ENCODE data around the gene TXNDC11. TPM values are rescaled to one million over a fixed set of nuclear protein-coding genes. Genes with fewer than 3 reads are reported as not detected.

The TXNDC11 gene
- total and polyA plus RNA-seq, 10 of the 15 experiments (the other 5 are each of a cell fraction or from before 2014, with no cell fraction given) = 1.7 to 86.7 (median 54.4) TPM

- no peak for ATAC-seq
Measured at GRCh38 chr16:11658896-11659708, 83.6 kb downstream of the TXNDC11 start.

DNA sequence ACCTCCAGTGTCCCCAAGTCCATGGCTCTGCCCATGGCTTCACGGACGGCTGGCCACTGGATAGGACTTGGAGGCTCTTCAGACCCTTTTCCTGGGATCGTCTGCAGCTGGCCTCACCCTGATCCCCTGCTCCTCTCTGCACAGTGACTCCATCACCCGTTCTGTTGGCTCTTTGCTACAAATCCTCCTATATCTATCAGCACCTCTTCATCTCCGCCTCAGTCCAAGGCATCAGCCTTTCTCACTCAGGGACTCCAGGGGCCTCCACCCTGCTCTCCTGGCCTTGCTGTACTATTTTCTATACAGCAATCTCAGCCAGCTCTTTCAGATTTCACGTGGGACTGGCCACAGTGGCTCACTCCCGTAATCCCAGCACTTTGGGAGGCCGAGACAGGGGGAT is 85.1 kb downstream of the TXNDC11 start:
- H3K27me3 ChIP-seq (replicated peaks in 1 of 2; ENCODE audit: control insufficient read depth in 2 of 2, insufficient read depth in 2 of 2, low read length in 1 of 2) = no peaks in the 10 kb centered on the region
- intact Hi-C loops (cut with micrococcal nuclease; ENCODE audit: unreplicated experiment) (no loop called here), in situ Hi-C loops (cut with MboI) (loop anchor here (25.0 kb wide), 1 partner anchor 695 kb away; no protein-coding TSS in a partner anchor)
- SMC1A ChIA-PET (ENCODE audit: uncharacterized antibody, unreplicated experiment) = no interaction called here
- no TSS peak for BruUV-seq (replicated peaks)
- H3K9me3 ChIP-seq (replicated peaks; ENCODE audit: control insufficient read depth, insufficient read depth, low read length) = no peaks in the 10 kb centered on the region
- H2AFZ ChIP-seq (ENCODE audit: control insufficient read depth, low read depth, low read length) = no peak overlapping the region
- RAD21 ChIA-PET (ENCODE audit: unreplicated experiment) = no interaction called here
- H3K9ac ChIP-seq (ENCODE audit: control insufficient read depth, insufficient read depth, low read length) = no peak overlapping the region
- H3K4me3 ChIP-seq = no peak overlapping the region
- H3K4me1 ChIP-seq (ENCODE audit: control insufficient read depth, insufficient read depth, low read length) = peaks cover 7% of the 10 kb centered on the region
- DNase-seq (ENCODE audit: low read depth, low spot score) (no peak), FAIRE-seq (no peak), ATAC-seq (no peak)
- 63% methylated on average over 8 of the region's 8 CpGs for WGBS (ENCODE audit: insufficient coverage, insufficient replicate concordance, low lambda C conversion rate, missing lambda C conversion rate)
- no peak overlapping the region for H3K27ac ChIP-seq (ENCODE audit: control insufficient read depth, insufficient read depth)
- CTCF ChIA-PET = interaction anchor here (0.7 to 1.7 kb wide), 2 partner anchors 12 to 125 kb away, joined by 3 read pairs; no protein-coding TSS in a partner anchor
- H3K4me2 ChIP-seq (ENCODE audit: control insufficient read depth, insufficient read depth) = no peak overlapping the region
- H3K36me3 ChIP-seq (ENCODE audit: control insufficient read depth in 2 of 2, insufficient read depth in 2 of 2, low read length in 1 of 2) = no peaks in the 10 kb centered on the region
- no peaks in the 10 kb centered on the region for H4K20me1 ChIP-seq (ENCODE audit: control insufficient read depth, insufficient read depth)
- no peaks in the 10 kb centered on the region for H3K79me2 ChIP-seq (ENCODE audit: control insufficient read depth, insufficient read depth, low read length)
- POLR2A ChIA-PET = no interaction called here
- no peak for TF ChIP-seq ATF7 (IDR thresholded peaks at IDR 0.05; ENCODE audit: low read depth)
- TF ChIP-seq TAF1 (IDR thresholded peaks at IDR 0.05; ENCODE audit: borderline replicate concordance, low read depth, low read length) = no peak
- no peak for TF ChIP-seq DPF2 (IDR thresholded peaks at IDR 0.05)
- TF ChIP-seq CTCF (IDR thresholded peaks at IDR 0.05 in 2 of 3, conservative IDR thresholded peaks at IDR 0.05 in 1 of 3; ENCODE audit: control insufficient read depth in 2 of 3, extremely low read depth in 1 of 3, insufficient read depth in 1 of 3, low read depth in 3 of 3, low read length in 3 of 3) = no peak
- TF ChIP-seq STAT3 (IDR thresholded peaks at IDR 0.05; ENCODE audit: low read depth, low read length) = no peak
- TF ChIP-seq MEF2B (IDR thresholded peaks at IDR 0.05; ENCODE audit: partially characterized antibody, poor library complexity, severe bottlenecking) = no peak
- no peak for TF ChIP-seq CHD2 (IDR thresholded peaks at IDR 0.05; ENCODE audit: borderline replicate concordance, low read depth, low read length)
- TF ChIP-seq POLR2AphosphoS5 (IDR thresholded peaks at IDR 0.05; ENCODE audit: low read length) = no peak
- no peak for TF ChIP-seq SUPT20H (IDR thresholded peaks at IDR 0.05; ENCODE audit: borderline replicate concordance, control insufficient read depth, low read depth, low read length)
- TF ChIP-seq RAD51 (IDR thresholded peaks at IDR 0.05) = no peak

More at GRCh38 chr16:11658896-11659708, 83.6 kb downstream of the TXNDC11 start:
- Histone ChIP-seq H3K79me2 (ENCODE audit: control insufficient read depth, insufficient read depth, low read length) (no peaks in the 10 kb centered on the region), H3K27ac (ENCODE audit: control insufficient read depth, insufficient read depth) (no peak overlapping the region), H3K9ac (ENCODE audit: control insufficient read depth, insufficient read depth, low read length) (no peak overlapping the region), H3K9me3 (replicated peaks; ENCODE audit: control insufficient read depth, insufficient read depth, low read length) (no peaks in the 10 kb centered on the region), H2AFZ (ENCODE audit: control insufficient read depth, low read depth, low read length) (no peak overlapping the region), H4K20me1 (ENCODE audit: control insufficient read depth, insufficient read depth) (no peaks in the 10 kb centered on the region), H3K4me2 (ENCODE audit: control insufficient read depth, insufficient read depth) (no peak overlapping the region), H3K4me1 (ENCODE audit: control insufficient read depth, insufficient read depth, low read length) (peaks cover 7% of the 10 kb centered on the region), H3K27me3 (replicated peaks in 1 of 2; ENCODE audit: control insufficient read depth in 2 of 2, insufficient read depth in 2 of 2, low read length in 1 of 2) (no peaks in the 10 kb centered on the region), H3K36me3 (ENCODE audit: control insufficient read depth in 2 of 2, insufficient read depth in 2 of 2, low read length in 1 of 2) (no peaks in the 10 kb centered on the region), H3K4me3 (no peak overlapping the region)
- DNase-seq (ENCODE audit: low read depth, low spot score) (no peak), FAIRE-seq (no peak)
- 60% methylated on average over 19 of the region's 19 CpGs for WGBS (ENCODE audit: insufficient coverage, insufficient replicate concordance, low lambda C conversion rate, missing lambda C conversion rate)
- RAD21 ChIA-PET (ENCODE audit: unreplicated experiment) = interaction anchor here (0.8 to 1.4 kb wide), 2 partner anchors 10 to 98 kb away, joined by 3 read pairs; no protein-coding TSS in a partner anchor
- in situ Hi-C loops (cut with MboI) (loop anchor here (25.0 kb wide), 1 partner anchor 697 kb away; no protein-coding TSS in a partner anchor), intact Hi-C loops (cut with micrococcal nuclease; ENCODE audit: unreplicated experiment) (no loop called here)
- POLR2A ChIA-PET = interaction anchor here (0.6 to 1.0 kb wide), 5 partner anchors 12 to 234 kb away, joined by 3 to 5 read pairs (median 3); no protein-coding TSS in a partner anchor
- no peak for TF ChIP-seq ZNF24 (IDR thresholded peaks at IDR 0.05)
- TF ChIP-seq TARDBP (IDR thresholded peaks at IDR 0.05; ENCODE audit: borderline replicate concordance) = no peak
- TF ChIP-seq HDGF (IDR thresholded peaks at IDR 0.05) = no peak
- no TSS peak for BruUV-seq (replicated peaks)
- SMC1A ChIA-PET (ENCODE audit: uncharacterized antibody, unreplicated experiment) = interaction anchor here (0.8 to 1.3 kb wide), 4 partner anchors 9 to 22 kb away, joined by 3 read pairs; no protein-coding TSS in a partner anchor
- CTCF ChIA-PET = interaction anchor here (0.6 to 2.1 kb wide), 6 partner anchors 16 to 251 kb away, joined by 3 to 5 read pairs (median 3); no protein-coding TSS in a partner anchor
